Lower leg skin (tissue), 3 donors: ENCODE results near the gene YPEL5.

Experiments
- POLR2A ChIP-seq, 2 donors: fragments of 450-650 bp; IDR thresholded peaks; one replicate each; pipeline ENCODE4 v1.6.1; 2016 to 2017; ENCODE audit warnings: antibody characterized with exemption in 2 of 2, mild to moderate bottlenecking in 1 of 2, moderate library complexity in 1 of 2
- TF ChIP-seq, protein P1 (sequence below), 3 donors: fragments of 450-650 bp; IDR thresholded peaks; one replicate each; pipeline ENCODE4 v1.5.1; 2016; ENCODE audit warnings: antibody characterized with exemption in 3 of 3, mild to moderate bottlenecking in 3 of 3, moderate library complexity in 2 of 3

DNA sequence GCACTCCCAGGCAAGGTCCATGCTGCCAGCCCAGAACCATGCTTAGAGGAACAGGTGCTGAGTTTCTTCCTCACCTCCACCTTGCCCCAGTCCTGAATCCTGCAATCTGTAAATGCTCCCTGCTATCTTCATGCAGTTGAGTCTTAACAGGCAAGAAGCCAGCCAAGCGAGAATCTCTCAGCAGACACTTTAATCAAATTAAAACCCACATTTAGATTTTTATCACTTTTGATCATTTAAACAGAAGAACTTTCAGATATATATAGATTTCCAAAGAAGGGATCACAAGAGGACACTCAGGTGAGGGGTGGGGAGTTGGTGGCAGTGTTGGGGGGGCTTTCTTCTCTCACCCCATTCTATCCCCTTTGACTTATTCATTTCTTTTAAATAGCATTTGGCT, 58.6 kb downstream of the YPEL5 start:
- TF ChIP-seq, protein P1, sequence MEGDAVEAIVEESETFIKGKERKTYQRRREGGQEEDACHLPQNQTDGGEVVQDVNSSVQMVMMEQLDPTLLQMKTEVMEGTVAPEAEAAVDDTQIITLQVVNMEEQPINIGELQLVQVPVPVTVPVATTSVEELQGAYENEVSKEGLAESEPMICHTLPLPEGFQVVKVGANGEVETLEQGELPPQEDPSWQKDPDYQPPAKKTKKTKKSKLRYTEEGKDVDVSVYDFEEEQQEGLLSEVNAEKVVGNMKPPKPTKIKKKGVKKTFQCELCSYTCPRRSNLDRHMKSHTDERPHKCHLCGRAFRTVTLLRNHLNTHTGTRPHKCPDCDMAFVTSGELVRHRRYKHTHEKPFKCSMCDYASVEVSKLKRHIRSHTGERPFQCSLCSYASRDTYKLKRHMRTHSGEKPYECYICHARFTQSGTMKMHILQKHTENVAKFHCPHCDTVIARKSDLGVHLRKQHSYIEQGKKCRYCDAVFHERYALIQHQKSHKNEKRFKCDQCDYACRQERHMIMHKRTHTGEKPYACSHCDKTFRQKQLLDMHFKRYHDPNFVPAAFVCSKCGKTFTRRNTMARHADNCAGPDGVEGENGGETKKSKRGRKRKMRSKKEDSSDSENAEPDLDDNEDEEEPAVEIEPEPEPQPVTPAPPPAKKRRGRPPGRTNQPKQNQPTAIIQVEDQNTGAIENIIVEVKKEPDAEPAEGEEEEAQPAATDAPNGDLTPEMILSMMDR (IDR thresholded peaks at IDR 0.05): no peak
- TF ChIP-seq POLR2A (IDR thresholded peaks at IDR 0.05): no peak
